MCF 10A (cell line): ENCODE data around the gene NT5C3B. TPM values are rescaled to one million over a fixed set of nuclear protein-coding genes. Genes with fewer than 3 reads are reported as not detected.

Experiments used
- BruUV-seq: library from RNA; stranded (reverse); fragments of 400-500 nt; replicated peaks from 2 replicates; lab custom pipeline; 2021; lab: Mats Ljungman, UMichigan
- CTCF ChIA-PET: fragments of 300-600 bp; sonication (Branson Sonifier 250); formaldehyde crosslinking; extraction: SDS; loops from one replicate; lab custom pipeline; 2021; ENCODE audit warnings: antibody characterized with exemption, inconsistent platforms; lab: Yijun Ruan, JAX
- POLR2A ChIA-PET: fragments of 300-600, 350-650 bp; sonication (Branson Sonifier 250); formaldehyde crosslinking; extraction: SDS; loops from one replicate; lab custom pipeline; 2020; ENCODE audit warnings: antibody characterized with exemption, inconsistent platforms; lab: Yijun Ruan, JAX
- DNase-seq: peaks from one replicate; pipeline ENCODE4 v3.0.0-alpha.2; 2018; ENCODE audit not compliant: unreplicated experiment
- H3K27ac Mint-ChIP-seq: one replicate; pipeline ENCODE4 v1.8.0; 2022; ENCODE audit warnings: mild to moderate bottlenecking, low read depth, mixed read lengths; ENCODE audit not compliant: unreplicated experiment
- H3K27me3 Mint-ChIP-seq: one replicate; pipeline ENCODE4 v1.8.0; 2022; ENCODE audit warnings: mixed read lengths; ENCODE audit not compliant: insufficient read depth, unreplicated experiment
- H3K36me3 Mint-ChIP-seq: one replicate; pipeline ENCODE4 v1.8.0; 2022; ENCODE audit warnings: mild to moderate bottlenecking, moderate library complexity, mixed read lengths; ENCODE audit not compliant: insufficient read depth, unreplicated experiment
- H3K4me1 Mint-ChIP-seq: one replicate; pipeline ENCODE4 v1.8.0; 2022; ENCODE audit warnings: mixed read lengths; ENCODE audit not compliant: insufficient read depth, unreplicated experiment
- H3K4me3 Mint-ChIP-seq: one replicate; pipeline ENCODE4 v1.8.0; 2022; ENCODE audit warnings: mild to moderate bottlenecking, moderate library complexity, mixed read lengths; ENCODE audit not compliant: unreplicated experiment
- H3K9me3 Mint-ChIP-seq: one replicate; pipeline ENCODE4 v1.8.0; 2022; ENCODE audit warnings: mixed read lengths; ENCODE audit not compliant: unreplicated experiment
- CTCF ChIP-seq: fragments of 200-600 bp; IDR thresholded peaks from one replicate; pipeline ENCODE4 v1.8.0; 2022; ENCODE audit warnings: antibody characterized with exemption, mild to moderate bottlenecking; ENCODE audit not compliant: unreplicated experiment
- intact Hi-C: fragments of 100-400 bp; cut with micrococcal nuclease; formaldehyde crosslinking; loops from 2 replicates; pipeline ENCODE4 v1.14.1; 2022
- total RNA-seq: library from RNA; stranded (reverse); gene quantifications from 2 replicates; pipeline ENCODE4 v1.2.3, GENCODE V29; 2022

Gene NT5C3B
- total RNA-seq, 1 experiment from 2014 or later = 59.8 TPM

DNA sequence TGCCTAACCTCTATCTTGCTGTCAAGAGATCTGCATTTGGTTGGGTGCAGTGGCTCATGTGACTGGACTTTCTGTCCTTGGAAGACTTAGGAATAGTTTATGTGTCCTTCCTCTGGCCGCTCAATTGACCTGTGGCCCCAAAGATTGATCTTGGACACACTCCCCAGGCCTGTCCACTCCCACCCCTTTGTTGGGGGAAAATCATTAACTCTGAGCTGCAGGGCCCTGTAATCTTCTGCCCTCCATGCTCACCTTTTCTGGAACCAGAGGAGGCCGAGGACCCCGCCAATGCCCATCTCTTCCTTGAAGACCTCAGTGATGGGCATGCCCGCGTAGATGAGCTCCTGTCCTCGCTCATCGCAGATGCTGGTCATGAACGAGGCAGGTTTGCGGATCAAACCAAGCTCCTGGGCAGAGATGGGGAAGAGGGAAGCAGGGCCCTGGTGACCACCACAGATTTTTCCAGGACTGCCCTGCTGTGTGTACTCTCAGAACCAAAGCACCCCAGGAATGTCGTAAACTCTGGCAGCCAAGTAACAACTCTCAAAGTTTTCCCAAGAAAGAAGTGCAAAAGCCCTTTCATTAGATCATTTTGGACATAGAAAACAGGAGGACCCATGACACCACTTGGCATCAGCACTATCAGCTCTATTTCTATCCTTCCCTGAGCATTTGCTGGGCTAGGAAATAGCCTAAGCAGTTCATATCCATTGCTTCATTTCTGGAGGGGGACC lies 37.7 kb upstream of the NT5C3B start:
- H3K4me3 Mint-ChIP-seq = no peak overlapping the region
- ChIA-PET POLR2A (interaction anchor here (2.2 kb wide), 1 partner anchor 9 kb away, joined by 11 read pairs; the partner anchor contains the start of gene KLHL11), CTCF (interaction anchor here (0.6 kb wide), 1 partner anchor 330 kb away, joined by 3 read pairs; no protein-coding TSS in a partner anchor)
- peaks cover 96% of the 10 kb centered on the region for H3K36me3 Mint-ChIP-seq
- no peaks in the 10 kb centered on the region for H3K4me1 Mint-ChIP-seq
- H3K9me3 Mint-ChIP-seq = no peaks in the 10 kb centered on the region
- no peak for DNase-seq
- BruUV-seq = no TSS peak
- no peak for TF ChIP-seq CTCF
- intact Hi-C loops = no loop called here
- H3K27ac Mint-ChIP-seq = no peak overlapping the region
- no peaks in the 10 kb centered on the region for H3K27me3 Mint-ChIP-seq

- no peak overlapping the region for H3K4me3 Mint-ChIP-seq
- DNase-seq = no peak
- ChIA-PET CTCF (interaction anchor here (0.5 to 0.6 kb wide), 2 partner anchors 16 to 63 kb away, joined by 3 read pairs; no protein-coding TSS in a partner anchor), POLR2A (interaction anchor here (0.7 kb wide), 1 partner anchor 95 kb away, joined by 5 read pairs; the partner anchor contains the start of gene CNP)
- BruUV-seq = no TSS peak
- no peaks in the 10 kb centered on the region for H3K9me3 Mint-ChIP-seq
- H3K36me3 Mint-ChIP-seq = peaks cover 92% of the 10 kb centered on the region
- H3K27ac Mint-ChIP-seq = no peak overlapping the region
- TF ChIP-seq CTCF = no peak
- intact Hi-C loops = no loop called here
- H3K27me3 Mint-ChIP-seq = no peaks in the 10 kb centered on the region
- no peaks in the 10 kb centered on the region for H3K4me1 Mint-ChIP-seq
These were observed 35.8 kb upstream of the NT5C3B start for GRCh38 chr17:41871789-41872188.

- no peak for TF ChIP-seq CTCF
- Mint-ChIP-seq H3K27ac (no peak overlapping the region), H3K4me3 (no peak overlapping the region), H3K27me3 (no peaks in the 10 kb centered on the region), H3K4me1 (no peaks in the 10 kb centered on the region), H3K36me3 (peaks cover 90% of the 10 kb centered on the region), H3K9me3 (no peaks in the 10 kb centered on the region)
- intact Hi-C loops = no loop called here
- no peak for DNase-seq
- ChIA-PET POLR2A (interaction anchor here (0.8 kb wide), 1 partner anchor 23 kb away, joined by 4 read pairs; no protein-coding TSS in a partner anchor), CTCF (no interaction called here)
- BruUV-seq = no TSS peak
These were observed 34.6 kb upstream of the NT5C3B start for GRCh38 chr17:41870627-41871026.

DNA sequence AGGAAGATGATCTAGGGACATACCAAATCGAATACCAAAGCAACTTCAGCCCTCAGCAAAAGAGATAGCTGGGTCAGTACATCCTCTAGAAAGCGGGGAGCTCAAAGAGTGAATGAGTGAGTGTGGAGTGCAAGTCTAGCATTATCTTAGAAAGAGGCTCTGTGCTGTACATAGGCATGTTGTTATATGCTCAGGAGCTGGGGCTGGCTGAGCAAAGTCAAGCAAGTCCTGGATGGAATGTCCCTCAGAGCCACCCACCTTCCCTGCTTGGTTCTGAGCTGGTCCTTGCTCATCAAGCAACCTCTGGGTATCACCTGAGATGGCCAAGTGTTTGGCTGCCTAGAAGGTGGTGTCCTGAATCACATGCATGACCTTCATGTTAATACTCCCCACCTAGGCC lies 34.1 kb upstream of the NT5C3B start:
- H3K4me1 Mint-ChIP-seq = no peaks in the 10 kb centered on the region
- ChIA-PET CTCF (no interaction called here), POLR2A (interaction anchor here (0.8 to 1.2 kb wide), 3 partner anchors 10 to 47 kb away, joined by 3 to 4 read pairs (median 3); no protein-coding TSS in a partner anchor)
- intact Hi-C loops = no loop called here
- no peak overlapping the region for H3K4me3 Mint-ChIP-seq
- DNase-seq = no peak
- TF ChIP-seq CTCF = no peak
- peaks cover 86% of the 10 kb centered on the region for H3K36me3 Mint-ChIP-seq
- no TSS peak for BruUV-seq
- no peaks in the 10 kb centered on the region for H3K27me3 Mint-ChIP-seq
- H3K9me3 Mint-ChIP-seq = no peaks in the 10 kb centered on the region
- no peak overlapping the region for H3K27ac Mint-ChIP-seq
